ENCODE data around the gene EZR. TPM values are rescaled to one million over a fixed set of nuclear protein-coding genes. Genes with fewer than 3 reads are reported as not detected.

The EZR gene
- total RNA-seq, 1 experiment from 2014 or later, result 216 TPM

GRCh38 chr6:158784505-158784904, 34.7 kb downstream of the EZR start:
- no peak for DNase-seq
- peaks cover 79% of the 10 kb centered on the region for H3K36me3 ChIP-seq (replicated peaks; ENCODE audit: control insufficient read depth, insufficient read depth, low read length)
- no peak overlapping the region for H3K4me3 ChIP-seq (ENCODE audit: insufficient read depth, low read depth, low read length)
- H3K27me3 ChIP-seq (ENCODE audit: control insufficient read depth, insufficient read depth, low read length), result no peaks in the 10 kb centered on the region

- H3K36me3 ChIP-seq (replicated peaks; ENCODE audit: control insufficient read depth, insufficient read depth, low read length), result peaks cover 73% of the 10 kb centered on the region
- DNase-seq, result no peak
- no peak overlapping the region for H3K4me3 ChIP-seq (ENCODE audit: insufficient read depth, low read depth, low read length)
- no peaks in the 10 kb centered on the region for H3K27me3 ChIP-seq (ENCODE audit: control insufficient read depth, insufficient read depth, low read length)
Observed at GRCh38 chr6:158783851-158784250, 35.3 kb downstream of the EZR start.

GRCh38 chr6:158783167-158783450, 36.1 kb downstream of the EZR start:
- Histone ChIP-seq H3K27me3 (ENCODE audit: control insufficient read depth, insufficient read depth, low read length) (no peaks in the 10 kb centered on the region), H3K4me3 (ENCODE audit: insufficient read depth, low read depth, low read length) (no peak overlapping the region), H3K36me3 (replicated peaks; ENCODE audit: control insufficient read depth, insufficient read depth, low read length) (peaks cover 68% of the 10 kb centered on the region)
- DNase-seq, result no peak

- Histone ChIP-seq H3K36me3 (replicated peaks; ENCODE audit: control insufficient read depth, insufficient read depth, low read length) (peaks cover 67% of the 10 kb centered on the region), H3K27me3 (ENCODE audit: control insufficient read depth, insufficient read depth, low read length) (no peaks in the 10 kb centered on the region), H3K4me3 (ENCODE audit: insufficient read depth, low read depth, low read length) (no peak overlapping the region)
- no peak for DNase-seq
Observed at GRCh38 chr6:158782432-158783166, 36.6 kb downstream of the EZR start.

GRCh38 chr6:158781692-158782373, 37.3 kb downstream of the EZR start:
- peaks cover 70% of the 10 kb centered on the region for H3K36me3 ChIP-seq (replicated peaks; ENCODE audit: control insufficient read depth, insufficient read depth, low read length)
- no peaks in the 10 kb centered on the region for H3K27me3 ChIP-seq (ENCODE audit: control insufficient read depth, insufficient read depth, low read length)
- no peak overlapping the region for H3K4me3 ChIP-seq (ENCODE audit: insufficient read depth, low read depth, low read length)
- DNase-seq, result no peak

- DNase-seq, result no peak
- Histone ChIP-seq H3K4me3 (ENCODE audit: insufficient read depth, low read depth, low read length) (no peak overlapping the region), H3K27me3 (ENCODE audit: control insufficient read depth, insufficient read depth, low read length) (no peaks in the 10 kb centered on the region), H3K36me3 (replicated peaks; ENCODE audit: control insufficient read depth, insufficient read depth, low read length) (peaks cover 70% of the 10 kb centered on the region)
Observed at GRCh38 chr6:158780988-158781691, 38.0 kb downstream of the EZR start.

- Histone ChIP-seq H3K27me3 (ENCODE audit: control insufficient read depth, insufficient read depth, low read length) (no peaks in the 10 kb centered on the region), H3K4me3 (ENCODE audit: insufficient read depth, low read depth, low read length) (no peak overlapping the region), H3K36me3 (replicated peaks; ENCODE audit: control insufficient read depth, insufficient read depth, low read length) (peaks cover 72% of the 10 kb centered on the region)
- DNase-seq, result no peak
Observed at GRCh38 chr6:158780246-158780884, 38.8 kb downstream of the EZR start.

GRCh38 chr6:158778005-158778527, 41.1 kb downstream of the EZR start:
- H3K4me3 ChIP-seq (ENCODE audit: insufficient read depth, low read depth, low read length), result no peak overlapping the region
- peaks cover 65% of the 10 kb centered on the region for H3K36me3 ChIP-seq (replicated peaks; ENCODE audit: control insufficient read depth, insufficient read depth, low read length)
- no peak for DNase-seq
- H3K27me3 ChIP-seq (ENCODE audit: control insufficient read depth, insufficient read depth, low read length), result no peaks in the 10 kb centered on the region

- Histone ChIP-seq H3K4me3 (ENCODE audit: insufficient read depth, low read depth, low read length) (no peak overlapping the region), H3K36me3 (replicated peaks; ENCODE audit: control insufficient read depth, insufficient read depth, low read length) (peaks cover 65% of the 10 kb centered on the region), H3K27me3 (ENCODE audit: control insufficient read depth, insufficient read depth, low read length) (no peaks in the 10 kb centered on the region)
- DNase-seq, result no peak
Observed at GRCh38 chr6:158777510-158777909, 41.7 kb downstream of the EZR start.

- no peak for DNase-seq
- peaks cover 65% of the 10 kb centered on the region for H3K36me3 ChIP-seq (replicated peaks; ENCODE audit: control insufficient read depth, insufficient read depth, low read length)
- H3K4me3 ChIP-seq (ENCODE audit: insufficient read depth, low read depth, low read length), result no peak overlapping the region
- H3K27me3 ChIP-seq (ENCODE audit: control insufficient read depth, insufficient read depth, low read length), result no peaks in the 10 kb centered on the region
Observed at GRCh38 chr6:158776737-158777136, 42.4 kb downstream of the EZR start.

- Histone ChIP-seq H3K4me3 (ENCODE audit: insufficient read depth, low read depth, low read length) (no peak overlapping the region), H3K36me3 (replicated peaks; ENCODE audit: control insufficient read depth, insufficient read depth, low read length) (peaks cover 65% of the 10 kb centered on the region), H3K27me3 (ENCODE audit: control insufficient read depth, insufficient read depth, low read length) (no peaks in the 10 kb centered on the region)
- no peak for DNase-seq
Observed at GRCh38 chr6:158775832-158776231, 43.3 kb downstream of the EZR start.

GRCh38 chr6:158774717-158775449, 44.3 kb downstream of the EZR start:
- Histone ChIP-seq H3K36me3 (replicated peaks; ENCODE audit: control insufficient read depth, insufficient read depth, low read length) (peaks cover 71% of the 10 kb centered on the region), H3K27me3 (ENCODE audit: control insufficient read depth, insufficient read depth, low read length) (no peaks in the 10 kb centered on the region), H3K4me3 (ENCODE audit: insufficient read depth, low read depth, low read length) (no peak overlapping the region)
- DNase-seq, result no peak

- DNase-seq, result no peak
- Histone ChIP-seq H3K4me3 (ENCODE audit: insufficient read depth, low read depth, low read length) (no peak overlapping the region), H3K27me3 (ENCODE audit: control insufficient read depth, insufficient read depth, low read length) (no peaks in the 10 kb centered on the region), H3K36me3 (replicated peaks; ENCODE audit: control insufficient read depth, insufficient read depth, low read length) (peaks cover 82% of the 10 kb centered on the region)
Observed at GRCh38 chr6:158773581-158774449, 45.4 kb downstream of the EZR start.

Measured in H7 (cell line).